HG03460 (cell line): Measurements from ENCODE around the gene DNAH2.

Source experiments
- ATAC-seq: cut with Tn5 transposase; IDR thresholded peaks from one replicate; pipeline ENCODE4 v1.9.1; 2021; ENCODE audit not compliant: unreplicated experiment

The DNAH2 gene

GRCh38 chr17:7719661-7720060, 2.1 kb downstream of the DNAH2 start:
- ATAC-seq, result no peak

DNA sequence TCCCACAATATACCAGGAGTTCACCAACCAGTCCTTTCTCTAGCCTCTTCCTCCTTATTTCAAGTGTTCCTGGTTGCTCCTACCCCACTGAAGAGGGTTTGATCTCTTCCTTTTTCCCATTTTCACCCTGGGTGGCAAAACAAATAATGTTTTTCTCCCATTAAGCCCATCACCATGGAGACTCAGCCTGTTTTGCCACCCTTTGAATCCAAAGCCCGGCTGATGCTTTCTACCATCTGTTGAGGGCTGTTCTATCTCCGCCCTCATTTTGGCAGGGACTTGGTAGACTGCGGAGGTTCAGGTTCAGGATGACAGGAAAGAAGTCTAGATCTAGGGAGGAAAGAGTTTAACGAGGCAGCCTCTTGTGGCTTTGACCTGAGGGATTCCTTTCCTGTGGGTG, 2.6 kb downstream of the DNAH2 start:
- no peak for ATAC-seq

DNA sequence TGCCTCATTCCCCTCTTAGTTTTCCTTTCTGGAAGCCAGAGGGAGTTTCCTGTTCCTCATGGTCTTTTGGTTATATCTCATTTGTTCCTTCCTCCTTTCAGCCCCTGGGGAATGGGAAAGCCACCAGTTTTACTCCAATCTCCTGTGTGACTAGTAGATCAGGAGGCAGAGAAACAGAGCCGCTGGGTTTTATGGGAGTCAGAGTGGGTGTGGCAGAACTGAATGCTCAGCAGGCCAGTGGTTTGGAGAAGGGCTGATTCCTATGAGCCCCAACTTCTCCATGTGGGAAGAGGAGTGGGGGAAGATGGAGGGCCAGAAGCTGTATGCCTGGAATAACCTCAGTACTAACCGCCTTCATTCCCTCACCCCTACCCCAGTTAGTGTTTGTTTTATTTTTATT, 4.1 kb downstream of the DNAH2 start:
- ATAC-seq, result no peak

GRCh38 chr17:7727886-7728285, 10.3 kb downstream of the DNAH2 start:
- ATAC-seq, result no peak

- no peak for ATAC-seq
Observed at GRCh38 chr17:7729816-7730215, 12.3 kb downstream of the DNAH2 start.

DNA sequence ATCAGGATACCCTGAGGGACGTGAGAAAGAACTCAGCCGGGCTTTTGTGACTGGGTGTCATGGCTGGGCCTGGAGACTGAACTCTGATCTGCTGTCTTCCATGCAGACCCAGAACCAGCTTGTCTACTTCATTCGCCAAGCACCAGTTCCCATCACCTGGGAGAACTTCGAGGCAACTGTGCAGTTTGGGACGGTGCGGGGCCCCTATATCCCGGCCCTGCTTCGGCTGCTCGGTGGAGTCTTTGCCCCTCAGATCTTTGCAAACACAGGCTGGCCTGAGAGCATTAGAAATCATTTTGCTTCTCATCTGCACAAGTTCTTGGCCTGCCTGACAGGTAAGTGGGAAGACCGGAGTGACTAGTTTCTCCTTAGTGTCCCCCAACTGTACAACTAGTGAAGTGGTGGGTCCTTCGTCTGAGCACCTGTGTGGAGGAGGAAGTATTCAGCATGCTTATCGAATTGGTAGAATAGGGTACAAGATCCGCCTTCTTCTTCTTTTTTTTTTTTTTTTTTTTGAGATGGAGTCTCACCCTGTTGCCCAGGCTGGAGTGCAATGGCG, 15.5 kb downstream of the DNAH2 start:
- no peak for ATAC-seq

DNA sequence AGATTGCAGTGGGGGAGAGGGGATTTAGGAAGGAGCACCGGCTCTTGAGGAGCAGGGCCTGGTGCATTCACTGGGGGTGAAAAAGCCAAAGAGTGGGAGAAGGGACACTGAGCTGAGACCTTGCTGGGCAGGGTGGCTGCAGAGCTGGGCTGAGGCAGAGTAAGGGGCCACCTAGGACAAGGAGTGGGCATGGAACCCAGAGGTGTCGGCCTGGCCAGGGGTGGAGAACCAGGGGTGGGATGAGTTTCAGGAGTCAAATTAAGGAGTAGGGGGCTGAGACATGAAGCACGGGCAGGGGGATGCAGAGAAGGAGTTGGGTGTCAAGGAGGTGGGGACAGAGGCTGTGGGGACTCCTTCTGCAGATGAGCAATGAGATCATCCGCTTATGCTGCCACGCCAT, 20.1 kb downstream of the DNAH2 start:
- ATAC-seq, result no peak

DNA sequence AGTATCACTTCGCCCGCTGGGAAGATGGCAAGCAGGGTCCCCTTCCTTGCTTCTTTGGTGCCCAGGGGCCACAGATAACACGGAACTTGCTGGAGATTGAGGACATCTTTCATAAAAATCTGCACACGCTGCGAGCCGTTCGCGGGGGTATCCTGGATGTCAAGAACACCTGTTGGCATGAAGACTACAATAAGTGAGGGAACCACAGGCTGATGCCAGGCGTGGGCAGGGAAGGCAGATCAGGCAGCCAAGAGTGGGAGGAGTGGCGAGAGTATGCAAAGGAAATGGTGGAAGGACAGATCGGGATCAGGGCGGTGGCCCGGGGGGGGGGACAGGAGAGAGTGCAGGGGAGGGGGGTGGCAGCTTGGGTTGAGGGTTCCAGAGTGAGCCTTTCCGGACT, 22.2 kb downstream of the DNAH2 start:
- no peak for ATAC-seq

DNA sequence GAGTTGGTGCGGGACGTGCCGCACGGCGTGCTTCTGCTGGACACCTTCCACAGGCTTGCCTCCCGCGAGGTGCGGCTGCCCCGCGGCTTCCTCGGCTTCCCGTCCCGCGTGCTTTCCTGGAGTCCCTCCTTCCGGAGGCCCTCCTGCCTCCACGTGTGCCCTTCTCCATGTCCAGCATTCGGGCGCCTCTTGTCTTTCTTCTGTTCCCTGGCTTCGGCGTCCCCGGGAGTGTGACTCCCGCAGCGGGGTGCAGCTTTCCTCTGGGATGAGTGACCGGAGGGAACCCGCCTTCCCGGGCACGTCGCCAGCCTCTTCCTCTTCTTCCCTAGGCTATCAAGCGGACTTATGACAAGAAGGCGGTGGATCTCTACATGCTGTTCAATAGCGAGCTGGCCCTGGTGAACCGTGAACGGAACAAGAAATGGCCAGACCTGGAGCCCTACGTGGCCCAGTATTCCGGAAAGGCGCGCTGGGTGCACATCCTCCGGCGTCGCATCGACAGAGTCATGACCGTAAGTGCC, 23.0 kb downstream of the DNAH2 start:
- ATAC-seq, result no peak

GRCh38 chr17:7742729-7743128, 25.2 kb downstream of the DNAH2 start:
- ATAC-seq, result no peak

DNA sequence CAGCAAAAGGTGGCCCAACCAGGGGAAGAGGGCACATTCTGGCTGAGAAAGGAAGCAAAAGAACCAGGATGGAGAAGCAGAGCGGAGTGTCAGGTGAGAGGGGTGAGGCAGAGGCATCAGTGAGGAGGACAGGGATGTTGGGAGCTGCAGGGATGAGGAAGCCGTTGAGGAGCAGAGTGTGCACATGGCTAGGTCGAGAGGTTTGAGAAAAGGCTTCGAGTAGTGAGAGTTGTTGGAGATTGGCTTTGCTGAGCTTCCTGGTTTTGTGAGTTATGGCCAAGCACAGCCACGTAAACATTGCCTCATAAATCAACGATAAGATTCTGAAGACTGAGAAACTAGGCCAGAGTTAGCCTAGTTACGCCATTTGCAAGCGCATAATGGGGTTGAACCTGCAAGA, 26.9 kb downstream of the DNAH2 start:
- ATAC-seq, result no peak

- ATAC-seq, result no peak
Observed at GRCh38 chr17:7745748-7746470, 28.4 kb downstream of the DNAH2 start.

GRCh38 chr17:7747635-7748071, 30.1 kb downstream of the DNAH2 start:
- ATAC-seq, result no peak

DNA sequence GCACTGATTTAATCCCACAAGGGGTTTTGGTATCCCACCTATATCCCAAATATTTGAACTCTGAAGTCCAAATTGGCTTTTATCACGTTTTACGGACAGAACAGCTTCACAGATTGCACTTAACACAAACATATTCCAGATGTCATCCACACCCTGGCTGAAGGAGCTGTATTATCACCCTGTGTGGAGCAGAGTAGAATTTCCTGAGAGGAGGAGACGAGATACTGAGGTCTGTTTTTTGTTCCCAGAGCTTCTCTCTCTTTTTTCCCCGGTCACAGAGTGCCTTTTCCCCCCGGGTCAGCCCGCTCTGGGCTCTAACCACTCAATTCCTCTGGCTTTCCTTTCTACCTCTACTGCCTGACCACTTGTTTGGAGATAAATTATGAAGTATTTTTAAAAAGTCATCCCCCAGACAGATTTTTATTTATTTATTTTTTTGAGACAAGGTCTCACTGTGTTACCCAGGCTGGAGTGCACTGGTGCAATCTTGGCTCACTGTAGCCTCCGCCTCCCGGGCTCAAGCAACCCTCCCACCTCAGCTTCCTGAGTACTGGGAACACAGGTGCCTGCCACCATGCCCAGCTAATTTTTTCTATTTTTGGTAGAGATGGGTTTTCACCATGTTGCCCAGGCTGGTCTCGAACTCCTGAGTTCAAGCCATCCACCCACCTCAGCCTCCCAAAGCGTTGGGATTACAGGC, 30.7 kb downstream of the DNAH2 start:
- no peak for ATAC-seq

DNA sequence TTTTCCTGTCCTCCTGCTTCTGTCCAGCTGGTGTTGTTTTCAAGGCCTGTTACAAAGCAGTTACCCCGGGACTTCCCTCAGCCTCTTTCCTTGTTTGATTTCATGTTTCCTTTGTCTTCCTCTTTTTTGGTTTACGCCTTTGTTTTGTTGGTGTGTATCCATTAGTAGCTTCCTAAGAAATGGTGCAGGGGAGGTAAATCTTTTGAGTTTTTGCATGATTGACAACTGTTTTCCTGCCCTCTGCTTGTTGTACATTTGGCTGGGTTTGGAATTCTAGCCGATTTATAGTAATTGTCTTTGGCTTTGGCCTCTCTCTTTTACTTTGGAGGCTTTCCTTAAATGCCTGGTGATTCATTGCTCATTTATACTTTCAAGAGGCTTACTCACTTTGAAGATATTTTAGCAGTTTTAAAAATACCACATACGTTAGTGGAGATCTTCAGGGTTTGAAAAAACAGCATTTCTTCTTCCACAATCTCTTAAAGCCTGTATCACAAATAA, 32.8 kb downstream of the DNAH2 start:
- no peak for ATAC-seq

DNA sequence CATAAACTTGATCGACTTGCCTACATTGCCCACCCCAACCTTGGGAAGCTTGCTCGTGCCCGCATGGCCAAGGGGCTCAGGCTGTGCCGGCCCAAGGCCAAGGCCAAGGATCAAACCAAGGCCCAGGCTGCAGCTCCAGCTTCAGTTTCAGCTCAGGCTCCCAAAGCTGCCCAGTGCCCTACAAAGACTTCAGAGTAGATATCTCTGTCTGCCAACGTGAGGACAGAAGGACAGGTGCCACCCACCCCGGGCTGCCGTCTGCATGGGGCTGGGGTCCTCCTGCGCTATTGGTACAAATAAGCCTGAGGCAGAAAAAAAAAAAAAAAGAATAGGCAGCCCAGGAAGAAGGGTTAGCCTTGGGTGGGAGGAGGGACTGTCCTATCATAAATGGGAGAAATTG, 37.1 kb downstream of the DNAH2 start:
- no peak for ATAC-seq

- no peak for ATAC-seq
Observed at GRCh38 chr17:7755095-7755890, 37.7 kb downstream of the DNAH2 start.

- ATAC-seq, result no peak
Observed at GRCh38 chr17:7756968-7757367, 39.4 kb downstream of the DNAH2 start.

DNA sequence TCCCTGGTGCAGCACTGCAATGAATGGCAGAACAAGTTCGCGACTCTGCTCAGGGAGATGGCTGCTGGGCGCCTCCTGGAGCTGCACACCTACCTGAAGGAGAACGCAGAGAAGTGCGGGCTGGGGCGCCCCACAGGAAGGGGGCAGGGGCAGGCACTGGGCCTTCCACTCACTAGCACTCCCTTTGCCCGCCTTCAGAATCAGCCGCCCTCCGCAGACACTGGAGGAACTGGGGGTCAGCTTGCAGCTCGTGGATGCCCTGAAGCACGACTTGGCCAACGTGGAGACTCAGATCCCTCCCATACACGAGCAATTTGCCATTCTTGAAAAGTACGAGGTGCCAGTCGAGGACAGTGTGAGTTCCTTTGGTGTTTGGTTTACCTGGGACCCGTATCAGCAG, 46.4 kb downstream of the DNAH2 start:
- no peak for ATAC-seq

DNA sequence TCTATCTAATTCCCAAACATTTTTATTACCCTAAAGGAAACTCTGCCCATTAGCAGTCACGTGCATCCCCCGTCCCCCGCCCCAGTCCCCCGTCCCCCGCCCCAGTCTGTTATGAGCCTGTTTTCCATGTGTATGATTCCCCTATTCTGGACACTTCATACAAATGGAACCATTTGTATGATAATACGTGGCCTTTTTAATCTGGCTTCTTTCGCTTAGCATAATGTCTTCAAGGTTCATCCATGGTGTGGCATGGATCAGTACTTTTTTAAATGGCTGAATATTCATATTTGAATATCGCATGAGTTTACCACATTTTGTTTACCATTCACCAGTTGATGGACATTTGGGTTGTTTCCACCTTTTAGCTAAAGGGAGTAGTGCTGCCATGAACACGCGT, 49.5 kb downstream of the DNAH2 start:
- no peak for ATAC-seq

- ATAC-seq, result no peak
Observed at GRCh38 chr17:7767405-7768021, 50.0 kb downstream of the DNAH2 start.
